ENCODE data around the gene GPR171.

GPR171 gene

DNA sequence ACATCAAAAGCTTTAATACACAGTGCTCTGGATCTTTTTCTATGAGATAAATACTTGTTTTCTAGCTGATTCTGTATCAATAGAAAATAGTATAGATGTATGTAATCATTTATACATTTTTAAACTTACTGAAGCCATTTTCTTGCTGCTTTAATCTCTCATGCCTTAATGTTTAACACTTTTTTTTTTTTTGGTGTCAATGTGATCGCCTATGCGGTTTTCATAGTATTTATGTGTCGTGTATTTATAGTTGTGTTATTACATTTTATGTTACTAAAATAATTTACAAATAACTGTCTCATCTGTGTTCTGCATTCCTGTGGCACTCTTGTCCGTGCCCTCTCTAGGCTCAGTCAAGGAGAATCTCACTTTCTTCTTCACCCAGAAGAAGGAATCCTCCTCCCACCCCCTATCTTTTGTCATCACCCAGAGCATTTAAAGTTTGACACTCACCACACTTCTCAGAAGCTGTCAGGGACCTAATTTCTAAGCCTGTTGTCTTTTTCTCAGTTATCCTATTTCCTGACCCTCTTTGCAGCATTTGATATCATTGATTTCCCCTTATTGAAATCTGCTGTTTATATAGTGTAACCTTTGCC lies 21.4 kb upstream of the GPR171 start:
- Mint-ChIP-seq H3K36me3 (peaks cover 9% of the 10 kb centered on the region), H3K4me1 (peaks cover 35% of the 10 kb centered on the region), H3K4me3 (no peak overlapping the region), H3K27ac (no peak overlapping the region), H3K9me3 (no peaks in the 10 kb centered on the region), H3K27me3 (no peaks in the 10 kb centered on the region)

GRCh38 chr3:151219056-151219455 lies 16.0 kb upstream of the GPR171 start:
- Mint-ChIP-seq H3K36me3 (peaks cover 9% of the 10 kb centered on the region), H3K9me3 (no peaks in the 10 kb centered on the region), H3K4me3 (no peak overlapping the region), H3K27me3 (no peaks in the 10 kb centered on the region), H3K27ac (no peak overlapping the region), H3K4me1 (peaks cover 8% of the 10 kb centered on the region)

GRCh38 chr3:151218136-151218535 lies 15.1 kb upstream of the GPR171 start:
- Mint-ChIP-seq H3K9me3 (no peaks in the 10 kb centered on the region), H3K27ac (no peak overlapping the region), H3K36me3 (peaks cover 9% of the 10 kb centered on the region), H3K4me1 (peaks cover 8% of the 10 kb centered on the region), H3K4me3 (no peak overlapping the region), H3K27me3 (no peaks in the 10 kb centered on the region)

GRCh38 chr3:151216641-151217607 lies 13.9 kb upstream of the GPR171 start:
- Mint-ChIP-seq H3K36me3 (peaks cover 3% of the 10 kb centered on the region), H3K9me3 (no peaks in the 10 kb centered on the region), H3K4me1 (peaks cover 8% of the 10 kb centered on the region), H3K4me3 (no peak overlapping the region), H3K27me3 (no peaks in the 10 kb centered on the region), H3K27ac (no peak overlapping the region)

- Mint-ChIP-seq H3K27ac (no peak overlapping the region), H3K4me1 (peaks cover 27% of the 10 kb centered on the region), H3K9me3 (no peaks in the 10 kb centered on the region), H3K27me3 (no peaks in the 10 kb centered on the region), H3K4me3 (no peak overlapping the region), H3K36me3 (no peaks in the 10 kb centered on the region)
These were observed 11.4 kb upstream of the GPR171 start for GRCh38 chr3:151214459-151214858.

DNA sequence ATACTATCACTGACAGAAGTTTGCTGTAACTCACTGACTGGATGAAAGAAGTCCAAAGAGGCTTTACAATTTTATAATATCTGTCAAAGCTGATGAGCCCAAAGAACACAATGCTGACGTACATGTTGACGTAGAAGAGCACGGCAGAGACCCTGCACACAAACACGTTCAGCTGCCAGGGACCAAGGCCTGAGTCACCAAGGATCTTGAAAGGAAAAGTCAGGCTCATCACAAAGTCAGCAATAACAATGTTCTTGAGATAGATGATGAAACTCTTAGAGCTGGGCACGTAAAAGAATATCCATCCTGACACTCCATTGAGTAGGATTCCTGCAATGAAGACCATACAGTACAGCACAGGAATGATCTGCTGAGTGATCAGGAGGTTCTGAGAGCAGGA lies 10.9 kb upstream of the GPR171 start:
- no peak overlapping the region for H3K4me3 Mint-ChIP-seq
- peaks cover 29% of the 10 kb centered on the region for H3K4me1 Mint-ChIP-seq
- no peaks in the 10 kb centered on the region for H3K9me3 Mint-ChIP-seq
- no peak overlapping the region for H3K27ac Mint-ChIP-seq
- no peaks in the 10 kb centered on the region for H3K36me3 Mint-ChIP-seq
- no peaks in the 10 kb centered on the region for H3K27me3 Mint-ChIP-seq

GRCh38 chr3:151213151-151213550 lies 10.1 kb upstream of the GPR171 start:
- Mint-ChIP-seq H3K27ac (no peak overlapping the region), H3K4me3 (no peak overlapping the region), H3K4me1 (peaks cover 34% of the 10 kb centered on the region), H3K27me3 (no peaks in the 10 kb centered on the region), H3K9me3 (no peaks in the 10 kb centered on the region), H3K36me3 (no peaks in the 10 kb centered on the region)

- H3K4me3 Mint-ChIP-seq: no peak overlapping the region
- H3K27ac Mint-ChIP-seq: peak overlapping the region; percentile 86
- peaks cover 48% of the 10 kb centered on the region for H3K4me1 Mint-ChIP-seq
These were observed 7.8 kb upstream of the GPR171 start for GRCh38 chr3:151210676-151211381.

DNA sequence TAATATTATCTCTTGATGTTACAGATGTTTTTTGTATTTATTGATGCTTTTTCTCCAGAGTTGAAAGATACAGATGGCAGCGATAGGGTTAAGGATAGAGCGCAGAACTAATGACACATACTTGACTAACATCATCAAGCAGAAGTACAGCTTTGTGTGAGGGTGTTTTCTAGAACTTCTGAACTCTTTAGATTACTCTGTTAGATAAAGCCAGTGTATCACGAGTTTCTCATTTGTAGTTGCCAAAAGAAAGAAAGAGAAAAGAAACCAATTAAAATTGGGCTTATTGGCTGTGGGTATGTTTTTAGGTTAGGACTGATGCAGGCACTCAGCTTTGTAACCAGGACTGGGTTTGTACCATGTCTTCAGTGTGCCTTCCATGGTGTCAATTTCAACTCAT lies 6.6 kb upstream of the GPR171 start:
- H3K4me1 Mint-ChIP-seq: peaks cover 60% of the 10 kb centered on the region
- H3K27ac Mint-ChIP-seq: peak overlapping the region; percentile 86
- peak overlapping the region; percentile 16 for H3K4me3 Mint-ChIP-seq
- no peaks in the 10 kb centered on the region for H3K36me3 Mint-ChIP-seq
- H3K9me3 Mint-ChIP-seq: no peaks in the 10 kb centered on the region
- H3K27me3 Mint-ChIP-seq: no peaks in the 10 kb centered on the region

More at GRCh38 chr3:151210676-151211381, 7.8 kb upstream of the GPR171 start:
- H3K27me3 Mint-ChIP-seq: no peaks in the 10 kb centered on the region
- no peaks in the 10 kb centered on the region for H3K36me3 Mint-ChIP-seq
- no peaks in the 10 kb centered on the region for H3K9me3 Mint-ChIP-seq

- no peaks in the 10 kb centered on the region for H3K27me3 Mint-ChIP-seq
- H3K36me3 Mint-ChIP-seq: peaks cover 5% of the 10 kb centered on the region
- H3K4me1 Mint-ChIP-seq: peaks cover 72% of the 10 kb centered on the region
- no peaks in the 10 kb centered on the region for H3K9me3 Mint-ChIP-seq
- H3K4me3 Mint-ChIP-seq: peak overlapping the region; percentile 23
- peak overlapping the region; percentile 96 for H3K27ac Mint-ChIP-seq
These were observed 3.2 kb upstream of the GPR171 start for GRCh38 chr3:151206201-151206600.

- peak overlapping the region; percentile 96 for H3K27ac Mint-ChIP-seq
- no peaks in the 10 kb centered on the region for H3K27me3 Mint-ChIP-seq
- H3K4me3 Mint-ChIP-seq: peak overlapping the region; percentile 73
- H3K36me3 Mint-ChIP-seq: peaks cover 9% of the 10 kb centered on the region
- peaks cover 72% of the 10 kb centered on the region for H3K4me1 Mint-ChIP-seq
- no peaks in the 10 kb centered on the region for H3K9me3 Mint-ChIP-seq
These were observed 2.5 kb upstream of the GPR171 start for GRCh38 chr3:151205482-151205881.

- Mint-ChIP-seq H3K4me3 (peak overlapping the region; percentile 73), H3K27ac (peak overlapping the region; percentile 96), H3K36me3 (peaks cover 13% of the 10 kb centered on the region), H3K4me1 (peaks cover 69% of the 10 kb centered on the region), H3K9me3 (no peaks in the 10 kb centered on the region), H3K27me3 (no peaks in the 10 kb centered on the region)
These were observed 1.8 kb upstream of the GPR171 start for GRCh38 chr3:151204530-151205402.

DNA sequence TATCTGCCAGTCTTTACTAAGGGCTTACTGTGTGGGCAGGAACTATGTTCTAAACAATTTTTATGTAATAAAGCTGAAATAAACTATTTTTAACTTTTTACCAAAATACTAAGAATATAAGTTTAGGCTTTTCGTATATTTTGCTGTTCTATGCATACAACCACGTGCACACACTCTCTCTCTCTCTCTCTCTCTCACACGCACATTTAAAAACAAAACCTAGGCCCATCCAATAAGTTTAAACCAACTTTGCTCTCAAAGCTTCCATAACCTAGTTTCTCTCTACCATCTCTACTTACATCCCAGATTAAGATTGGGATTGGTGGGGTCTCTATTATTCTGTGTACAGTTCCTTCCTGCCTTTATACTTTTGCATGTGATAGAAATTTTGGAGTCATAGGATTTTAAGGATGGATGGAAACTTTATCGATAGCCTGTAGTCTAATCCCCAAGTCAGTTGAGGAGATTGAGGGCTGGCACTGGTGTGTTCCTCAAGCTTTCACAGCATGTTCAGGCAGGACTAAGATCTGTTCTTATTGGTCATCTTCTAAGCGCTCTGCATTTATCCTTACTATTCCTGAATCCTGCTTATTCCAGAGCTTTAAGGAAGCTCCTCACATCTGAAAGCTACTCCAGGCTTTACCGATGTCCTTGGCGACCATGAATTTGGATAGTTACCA lies 1.8 kb downstream of the GPR171 start:
- Mint-ChIP-seq H3K4me1 (peaks cover 62% of the 10 kb centered on the region), H3K27ac (peak overlapping the region; percentile 100), H3K36me3 (peaks cover 29% of the 10 kb centered on the region), H3K9me3 (no peaks in the 10 kb centered on the region), H3K4me3 (peak overlapping the region; percentile 89), H3K27me3 (no peaks in the 10 kb centered on the region)

GRCh38 chr3:151200586-151200985 lies 2.4 kb downstream of the GPR171 start:
- Mint-ChIP-seq H3K4me3 (peak overlapping the region; percentile 89), H3K27me3 (no peaks in the 10 kb centered on the region), H3K9me3 (no peaks in the 10 kb centered on the region), H3K4me1 (peaks cover 59% of the 10 kb centered on the region), H3K36me3 (peaks cover 30% of the 10 kb centered on the region), H3K27ac (peak overlapping the region; percentile 100)

Measured in activated naive CD4-positive, alpha-beta T cell treated with anti-CD3 and anti-CD28 coated beads, Interleukin-2, amount 50 U/mL, for 24 hours (primary cell).